Measurements from ENCODE around the gene FBXL22.

The FBXL22 gene

DNA sequence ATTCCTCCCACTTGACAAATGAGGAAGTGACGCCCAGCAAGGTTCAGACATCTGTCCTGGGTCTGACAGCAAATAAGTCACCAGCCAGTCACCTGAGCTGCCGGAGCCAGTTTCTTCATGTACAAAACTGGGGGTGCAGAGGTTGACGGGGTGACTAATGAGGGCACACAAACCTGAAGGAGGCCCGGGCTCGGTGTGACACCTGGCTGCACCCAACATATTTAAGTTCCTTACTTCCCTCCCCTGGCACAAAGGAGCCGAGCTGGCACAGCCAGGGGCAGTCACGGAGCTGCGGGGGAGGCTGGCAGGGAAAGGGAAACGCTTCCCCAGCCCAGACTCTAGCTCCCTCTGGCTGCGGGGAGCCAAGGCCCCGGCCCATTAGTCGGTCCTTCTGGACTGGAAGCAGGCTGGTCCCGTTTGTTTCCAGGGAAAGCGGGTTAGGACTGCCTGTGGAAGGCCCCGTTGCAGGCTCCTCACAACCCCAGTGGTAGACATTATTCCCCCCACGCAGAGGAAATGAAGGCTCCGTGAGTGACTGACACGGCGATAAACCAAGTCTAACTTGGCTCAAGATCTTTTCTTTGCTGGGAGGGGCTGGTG is 2.3 kb downstream of the FBXL22 start:
- H3K4me3 ChIP-seq (ENCODE audit: low read depth, low read length): peak overlapping the region; percentile 79
- TF ChIP-seq, protein P1, sequence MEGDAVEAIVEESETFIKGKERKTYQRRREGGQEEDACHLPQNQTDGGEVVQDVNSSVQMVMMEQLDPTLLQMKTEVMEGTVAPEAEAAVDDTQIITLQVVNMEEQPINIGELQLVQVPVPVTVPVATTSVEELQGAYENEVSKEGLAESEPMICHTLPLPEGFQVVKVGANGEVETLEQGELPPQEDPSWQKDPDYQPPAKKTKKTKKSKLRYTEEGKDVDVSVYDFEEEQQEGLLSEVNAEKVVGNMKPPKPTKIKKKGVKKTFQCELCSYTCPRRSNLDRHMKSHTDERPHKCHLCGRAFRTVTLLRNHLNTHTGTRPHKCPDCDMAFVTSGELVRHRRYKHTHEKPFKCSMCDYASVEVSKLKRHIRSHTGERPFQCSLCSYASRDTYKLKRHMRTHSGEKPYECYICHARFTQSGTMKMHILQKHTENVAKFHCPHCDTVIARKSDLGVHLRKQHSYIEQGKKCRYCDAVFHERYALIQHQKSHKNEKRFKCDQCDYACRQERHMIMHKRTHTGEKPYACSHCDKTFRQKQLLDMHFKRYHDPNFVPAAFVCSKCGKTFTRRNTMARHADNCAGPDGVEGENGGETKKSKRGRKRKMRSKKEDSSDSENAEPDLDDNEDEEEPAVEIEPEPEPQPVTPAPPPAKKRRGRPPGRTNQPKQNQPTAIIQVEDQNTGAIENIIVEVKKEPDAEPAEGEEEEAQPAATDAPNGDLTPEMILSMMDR (IDR thresholded peaks at IDR 0.05; ENCODE audit: borderline replicate concordance, insufficient read depth, low read depth, low read length): peak; percentile 44; the same call in 1 of the 2 replicates

DNA sequence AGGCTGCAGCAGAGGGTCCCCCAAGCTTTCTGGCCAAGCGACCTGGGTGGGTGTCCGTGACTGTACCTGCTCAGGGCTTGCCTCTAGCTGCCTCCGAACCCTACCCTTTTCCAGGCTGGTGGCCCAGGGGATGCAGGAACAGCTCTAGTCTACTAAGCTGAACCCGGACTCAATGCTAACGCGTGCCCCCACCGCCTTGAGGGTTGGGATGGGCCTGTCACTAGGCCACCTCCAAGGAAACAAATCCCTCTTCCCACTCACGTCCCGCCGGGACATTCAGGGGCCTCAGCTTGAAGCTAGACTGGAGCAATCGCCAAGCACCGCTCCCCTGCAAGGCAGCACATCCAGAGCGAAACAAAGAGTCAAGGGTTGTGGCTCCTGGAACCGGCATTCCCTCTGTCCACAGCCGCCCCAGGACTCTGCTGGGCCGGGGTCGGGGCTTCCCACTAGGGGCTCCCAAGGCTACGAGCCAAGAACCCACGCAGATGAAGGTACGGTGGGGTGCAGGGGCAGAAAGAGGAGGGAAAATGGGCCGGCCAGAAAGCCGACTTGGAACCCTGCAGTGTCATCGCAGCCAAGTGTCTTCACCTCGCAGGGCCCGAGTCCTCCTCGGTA is 2.9 kb downstream of the FBXL22 start:
- H3K4me3 ChIP-seq (ENCODE audit: low read depth, low read length): peak overlapping the region; percentile 79
- TF ChIP-seq, protein P1 (IDR thresholded peaks at IDR 0.05; ENCODE audit: borderline replicate concordance, insufficient read depth, low read depth, low read length): no peak

DNA sequence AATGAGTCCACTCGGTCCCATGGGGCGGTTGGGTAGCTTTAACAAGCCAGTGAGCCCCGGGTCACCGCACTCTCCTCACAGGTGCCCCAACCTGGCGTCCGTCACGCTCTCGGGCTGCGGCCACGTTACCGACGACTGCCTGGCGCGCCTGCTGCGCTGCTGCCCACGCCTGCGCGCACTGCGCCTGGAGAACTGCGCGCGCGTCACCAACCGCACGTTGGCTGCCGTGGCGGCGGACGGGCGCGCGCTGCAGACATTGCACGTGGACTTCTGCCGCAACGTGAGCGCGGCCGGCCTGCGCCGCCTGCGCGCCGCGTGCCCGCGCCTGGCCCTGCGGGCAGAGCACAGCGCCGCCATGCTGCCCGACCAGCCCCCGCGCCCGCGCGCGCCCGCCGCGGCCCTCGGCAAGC is 3.4 kb downstream of the FBXL22 start:
- TF ChIP-seq, protein P1 (IDR thresholded peaks at IDR 0.05; ENCODE audit: borderline replicate concordance, insufficient read depth, low read depth, low read length): peak; percentile 27; the same call in 1 of the 2 replicates
- H3K4me3 ChIP-seq (ENCODE audit: low read depth, low read length): peak overlapping the region; percentile 79

DNA sequence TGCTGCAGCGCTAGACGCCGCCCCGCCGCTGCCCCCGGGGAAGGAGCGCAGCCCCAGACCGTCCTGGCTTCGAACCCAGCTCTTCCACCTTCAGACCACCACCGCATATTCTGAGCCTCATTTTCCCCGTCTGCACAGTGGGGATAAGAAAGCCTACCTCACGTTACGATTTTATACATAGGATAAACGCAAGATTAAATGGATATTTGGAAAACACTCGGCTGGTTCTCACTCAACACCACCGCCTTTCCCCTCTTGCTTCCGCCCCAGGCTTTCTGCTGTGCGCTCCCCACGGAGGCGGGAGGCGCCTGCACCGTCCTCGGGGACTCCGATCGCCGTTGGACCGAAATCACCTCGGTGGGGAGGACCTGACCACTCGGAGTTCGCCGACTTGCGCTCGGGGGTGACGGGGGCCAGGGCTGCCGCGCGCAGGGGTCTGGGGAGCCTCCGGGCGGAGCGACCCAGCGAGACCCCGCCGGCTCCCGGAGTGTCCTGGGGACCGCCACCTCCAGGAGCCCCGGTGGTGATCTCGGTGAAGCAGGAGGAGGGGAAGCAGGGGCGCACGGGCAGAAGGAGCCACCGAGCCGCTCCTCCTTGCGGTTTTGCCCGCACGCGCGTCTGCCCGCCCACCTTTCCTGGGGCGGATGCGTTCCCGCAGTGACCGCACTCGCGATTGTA is 4.0 kb downstream of the FBXL22 start:
- TF ChIP-seq, protein P1 (IDR thresholded peaks at IDR 0.05; ENCODE audit: borderline replicate concordance, insufficient read depth, low read depth, low read length): no peak
- peak overlapping the region; percentile 79 for H3K4me3 ChIP-seq (ENCODE audit: low read depth, low read length)

DNA sequence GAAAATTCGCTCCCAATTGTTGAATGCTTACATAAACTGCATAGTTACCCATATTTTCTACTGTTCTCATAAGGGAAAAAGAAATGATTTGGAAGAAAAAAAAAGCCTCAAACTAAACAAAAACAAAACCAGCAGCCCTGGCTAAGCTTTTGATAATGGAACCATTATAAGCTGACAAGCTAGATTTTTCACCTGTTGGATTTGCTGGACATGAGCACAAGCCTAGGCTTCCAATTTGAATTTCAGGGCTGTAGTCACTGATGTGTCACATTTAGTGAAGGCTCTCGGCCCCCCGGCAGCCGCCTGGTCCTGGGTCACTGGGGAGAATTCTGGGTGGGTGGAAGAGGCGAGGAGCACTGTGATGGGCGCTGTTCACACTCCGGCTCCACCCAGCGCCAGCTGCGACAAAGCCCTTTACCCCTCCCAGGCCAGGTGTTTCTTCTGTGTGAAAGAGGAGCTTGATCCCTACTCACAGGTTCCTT is 4.6 kb downstream of the FBXL22 start:
- peak overlapping the region; percentile 79 for H3K4me3 ChIP-seq (ENCODE audit: low read depth, low read length)
- TF ChIP-seq, protein P1 (IDR thresholded peaks at IDR 0.05; ENCODE audit: borderline replicate concordance, insufficient read depth, low read depth, low read length): no peak

DNA sequence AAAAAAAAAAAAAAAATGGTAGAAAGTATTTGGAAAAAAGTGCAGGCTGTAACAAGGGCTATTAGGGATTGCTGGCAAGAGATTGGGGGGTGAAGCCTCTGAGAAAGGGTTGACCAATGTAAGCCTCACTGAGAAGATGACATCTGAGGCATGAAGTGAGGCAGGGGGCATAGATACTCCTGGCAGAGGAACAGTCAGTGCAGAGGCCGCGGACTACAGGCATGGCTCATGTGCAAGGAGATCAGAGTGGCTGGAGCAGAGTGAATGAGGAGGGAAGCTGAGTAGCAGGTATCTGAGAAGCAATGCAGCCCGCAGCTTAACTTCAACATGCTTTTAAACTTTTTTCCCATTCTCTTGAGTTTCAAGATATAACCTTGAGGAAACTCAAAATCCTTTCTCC is 5.4 kb downstream of the FBXL22 start:
- TF ChIP-seq, protein P1 (IDR thresholded peaks at IDR 0.05; ENCODE audit: borderline replicate concordance, insufficient read depth, low read depth, low read length): no peak
- H3K4me3 ChIP-seq (ENCODE audit: low read depth, low read length): no peak overlapping the region
